HG02884 (cell line): ENCODE data around the gene CLSTN2.

ENCODE experiments used
- ATAC-seq: cut with Tn5 transposase; IDR thresholded peaks from one replicate; pipeline ENCODE4 v1.9.1; 2021; ENCODE audit warnings: mild to moderate bottlenecking, moderate library complexity; ENCODE audit not compliant: unreplicated experiment

Gene CLSTN2

DNA sequence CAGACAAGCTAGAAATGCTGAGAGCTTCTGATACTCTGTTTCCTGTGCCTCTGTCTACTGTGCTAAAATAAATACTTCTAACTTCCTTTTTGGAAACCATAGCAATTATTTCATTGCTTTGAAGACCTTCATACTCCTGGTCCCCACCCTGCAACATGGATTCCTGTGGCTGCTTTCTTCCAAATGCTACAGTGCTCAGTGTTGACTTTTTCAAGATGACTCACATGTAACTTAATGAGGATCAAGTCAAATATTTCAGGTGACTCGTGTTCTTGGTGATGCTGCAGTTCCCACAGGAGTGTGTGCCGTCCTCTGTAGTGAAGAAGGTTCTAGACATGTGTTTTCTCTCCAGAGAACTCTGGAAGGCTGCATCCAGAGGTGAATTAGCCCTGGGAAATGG is 288.6 kb downstream of the CLSTN2 start:
- no peak for ATAC-seq

DNA sequence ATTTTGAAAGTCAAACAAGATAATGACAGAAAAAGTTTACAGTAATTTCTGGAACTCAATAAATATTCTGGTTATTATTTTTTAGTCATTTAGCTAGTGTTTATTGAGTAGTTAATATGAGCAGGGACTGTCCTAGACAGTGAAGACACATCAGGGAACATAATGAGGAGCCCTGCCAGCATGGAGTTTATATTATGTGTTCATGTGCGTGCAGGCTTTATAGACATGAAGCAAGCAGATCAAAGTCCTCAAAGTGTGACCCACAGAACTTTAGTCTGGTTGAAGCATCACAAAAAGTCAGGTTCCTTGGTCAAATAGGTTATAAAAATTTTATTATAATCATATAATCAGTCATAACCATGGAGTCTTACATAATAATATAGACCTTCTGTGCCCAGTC is 289.3 kb downstream of the CLSTN2 start:
- ATAC-seq: no peak

DNA sequence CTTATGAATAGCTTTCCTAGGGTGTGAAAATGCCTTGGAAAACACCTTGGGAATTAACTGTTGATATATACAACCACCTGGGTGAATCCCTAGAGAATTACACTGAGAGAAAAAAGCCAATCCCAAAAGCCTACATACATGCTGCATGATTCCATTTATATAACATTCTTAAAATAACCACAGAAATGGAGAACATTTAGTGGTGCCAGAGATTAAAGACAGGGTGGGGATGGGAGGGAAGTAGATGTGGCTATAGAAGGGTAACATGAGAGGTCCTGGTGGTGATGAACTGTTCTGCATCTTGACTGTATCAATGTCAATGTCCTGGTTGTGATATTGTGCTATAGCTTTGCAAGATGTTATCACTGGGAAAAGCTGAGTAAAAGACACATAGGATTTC is 291.0 kb downstream of the CLSTN2 start:
- ATAC-seq: no peak

DNA sequence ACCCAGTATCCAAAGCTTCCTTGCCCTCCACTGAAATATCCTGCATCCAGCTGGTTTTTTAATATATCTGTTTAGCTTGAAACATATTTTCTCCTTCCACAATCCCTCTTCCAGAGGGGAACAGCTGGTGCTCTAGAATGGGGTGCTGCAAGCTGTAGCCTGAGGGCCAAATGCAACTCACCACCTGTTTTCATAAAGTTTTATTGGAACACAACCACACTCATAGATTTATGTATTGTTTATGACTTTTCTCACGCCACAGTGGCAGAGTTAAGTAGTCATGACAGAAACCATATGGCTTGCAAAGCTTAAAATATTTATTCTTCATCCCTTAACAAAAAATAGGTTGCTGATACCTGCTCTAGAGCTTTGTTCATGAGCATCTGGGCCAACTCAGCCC is 298.7 kb downstream of the CLSTN2 start:
- ATAC-seq: no peak

DNA sequence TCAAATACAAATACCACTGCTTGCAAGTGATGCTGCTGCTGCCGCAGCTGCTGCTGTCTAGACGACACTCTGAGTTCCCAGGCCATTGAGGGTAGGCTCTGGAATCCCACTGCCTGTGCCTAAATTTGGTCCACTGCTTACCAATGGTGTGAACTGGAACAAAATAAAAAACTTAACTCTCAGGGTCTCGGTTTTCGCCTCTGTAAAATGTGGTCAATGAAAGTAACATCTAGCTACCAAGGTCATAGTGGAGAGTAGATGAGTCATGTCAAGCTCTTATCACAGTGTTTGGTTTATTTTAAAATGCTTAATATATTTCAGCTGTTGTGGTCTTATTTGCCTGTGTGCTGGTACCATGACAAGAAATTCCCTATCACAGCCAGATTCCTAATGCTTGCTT is 299.3 kb downstream of the CLSTN2 start:
- no peak for ATAC-seq

DNA sequence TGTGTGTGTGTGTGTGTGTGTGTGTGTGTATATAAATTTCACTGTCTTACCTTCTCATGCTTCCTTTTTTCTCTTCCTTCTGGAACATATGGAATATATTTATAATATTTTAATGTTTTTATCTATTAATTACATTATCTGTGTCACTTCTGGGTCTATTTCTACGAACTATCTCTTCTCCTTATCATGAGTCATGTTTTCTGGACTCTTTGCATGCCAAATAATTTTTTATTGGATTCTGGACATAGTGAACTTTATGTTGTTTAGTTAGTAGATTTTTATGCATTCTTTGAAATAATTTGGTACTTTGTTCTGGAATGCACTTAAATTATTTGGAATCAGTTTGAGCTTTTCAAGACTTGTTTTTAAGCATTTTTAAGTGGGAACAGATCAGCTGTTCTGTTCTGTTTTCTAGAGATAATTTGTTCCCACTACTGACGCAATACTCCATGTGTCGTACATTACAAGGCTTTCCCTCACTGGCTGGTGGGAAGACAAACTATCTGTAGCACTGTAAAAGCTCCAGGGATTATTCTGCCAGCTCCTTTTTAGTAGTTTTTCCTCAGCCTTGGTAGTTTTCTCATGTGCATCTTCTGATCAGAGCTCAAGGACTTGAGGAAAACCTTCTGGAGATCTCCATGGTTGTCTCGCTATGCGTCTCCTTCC is 302.0 kb downstream of the CLSTN2 start:
- ATAC-seq: no peak

DNA sequence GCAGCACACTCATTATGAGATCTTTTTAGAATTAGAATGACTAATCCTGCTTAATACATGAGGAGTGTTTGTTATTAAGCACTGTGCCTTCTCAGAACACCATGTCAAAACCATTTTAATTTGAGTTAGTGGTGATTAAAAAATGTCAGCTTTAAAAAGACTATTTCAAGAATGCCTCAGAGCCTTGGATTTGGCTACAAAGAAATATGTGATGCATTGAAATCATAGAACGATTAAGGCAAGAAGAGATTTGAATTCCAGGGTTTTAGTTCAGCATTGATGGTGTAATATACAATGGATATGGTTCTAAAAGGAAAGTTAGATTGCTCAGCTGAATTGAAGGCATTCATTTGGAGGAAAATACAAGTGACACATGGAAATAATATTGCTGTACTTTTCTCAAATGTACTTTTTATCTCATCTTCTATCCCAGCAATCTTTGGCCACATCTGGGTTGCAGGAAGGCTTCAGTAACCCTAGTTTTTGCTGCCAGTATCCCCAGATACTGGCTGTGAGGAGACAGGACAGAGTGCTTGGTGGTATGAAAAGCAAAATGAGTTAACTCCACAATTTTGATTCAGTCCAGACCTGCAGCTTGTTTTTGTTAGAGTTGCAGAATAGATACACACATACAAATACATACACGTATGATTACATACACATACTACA is 303.8 kb downstream of the CLSTN2 start:
- no peak for ATAC-seq

DNA sequence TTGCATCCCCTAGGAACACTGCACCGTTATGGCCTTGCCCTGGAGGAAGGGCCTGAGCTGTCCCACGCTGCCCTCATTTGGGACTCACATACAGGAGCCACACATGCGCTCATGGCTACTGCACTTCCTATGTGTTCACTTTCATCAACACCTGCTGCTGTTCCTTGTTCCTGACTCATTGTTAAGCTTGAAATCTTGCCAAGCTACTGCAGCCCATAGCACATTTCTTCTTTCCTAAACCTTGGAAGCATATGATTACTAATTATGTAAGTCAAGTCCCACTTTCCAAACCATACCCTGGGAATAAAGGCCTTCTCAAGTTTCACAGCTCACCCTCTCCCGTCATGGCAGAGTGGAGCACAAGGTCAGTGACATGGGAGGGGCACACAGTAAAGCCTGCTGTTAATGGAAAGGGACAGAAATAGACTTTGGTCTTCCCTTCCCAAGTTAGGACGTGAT is 307.9 kb downstream of the CLSTN2 start:
- ATAC-seq: no peak

DNA sequence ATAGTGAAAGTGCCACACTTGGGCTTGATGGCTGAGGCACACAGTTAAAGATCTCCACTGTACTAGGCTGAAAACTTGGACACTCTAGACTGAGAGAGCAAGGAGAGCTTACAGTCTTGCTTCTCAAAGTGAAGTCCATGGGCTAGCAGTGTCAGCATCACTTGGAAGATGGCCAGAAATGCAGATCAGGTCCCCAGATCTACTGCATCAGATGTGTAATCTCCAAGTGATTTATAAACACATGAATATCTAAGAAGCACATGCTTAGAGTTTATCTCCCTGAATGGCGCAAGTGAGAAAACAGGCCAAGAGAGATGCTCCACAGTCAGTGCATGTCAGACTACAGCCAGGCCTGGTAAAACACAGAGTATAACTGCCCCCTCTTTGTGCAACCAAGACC is 308.6 kb downstream of the CLSTN2 start:
- ATAC-seq: no peak

DNA sequence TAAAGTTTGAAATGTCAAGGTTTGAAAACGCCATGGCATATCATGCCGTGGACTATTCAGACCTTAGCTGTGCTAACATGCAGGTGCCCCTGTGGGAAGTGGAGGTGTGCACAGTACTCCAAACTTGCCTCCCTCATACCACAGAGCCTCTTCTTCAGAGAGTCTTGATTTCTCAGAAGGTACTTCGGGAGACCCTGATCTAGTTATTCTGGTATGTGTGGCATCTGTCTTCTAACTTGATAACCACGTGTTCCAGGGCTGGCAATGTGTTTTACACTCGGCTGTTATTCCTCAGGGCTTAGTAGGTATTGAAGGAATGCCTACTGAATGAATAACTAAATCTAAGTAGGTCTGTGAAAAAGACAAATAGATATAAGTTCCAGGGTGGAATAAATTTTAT is 309.9 kb downstream of the CLSTN2 start:
- ATAC-seq: no peak

DNA sequence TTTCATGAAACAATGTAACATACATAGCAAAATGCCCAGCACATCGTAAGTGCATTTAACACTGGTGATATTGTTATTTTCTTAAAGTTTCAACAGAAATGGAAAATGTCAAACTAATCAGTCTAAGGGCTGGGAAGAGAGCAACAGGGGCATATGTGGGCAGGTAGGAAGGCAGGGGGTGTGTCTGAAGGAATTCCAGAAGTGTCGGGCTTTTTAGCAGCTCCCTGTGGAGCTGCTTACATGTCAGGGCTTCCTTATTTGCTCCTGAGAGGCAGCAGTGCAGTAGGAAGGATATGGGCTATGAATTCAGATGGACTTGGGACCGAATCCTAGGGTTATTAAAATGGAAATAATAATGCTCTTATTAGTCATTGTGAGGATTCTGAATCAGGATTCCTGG is 311.6 kb downstream of the CLSTN2 start:
- no peak for ATAC-seq

DNA sequence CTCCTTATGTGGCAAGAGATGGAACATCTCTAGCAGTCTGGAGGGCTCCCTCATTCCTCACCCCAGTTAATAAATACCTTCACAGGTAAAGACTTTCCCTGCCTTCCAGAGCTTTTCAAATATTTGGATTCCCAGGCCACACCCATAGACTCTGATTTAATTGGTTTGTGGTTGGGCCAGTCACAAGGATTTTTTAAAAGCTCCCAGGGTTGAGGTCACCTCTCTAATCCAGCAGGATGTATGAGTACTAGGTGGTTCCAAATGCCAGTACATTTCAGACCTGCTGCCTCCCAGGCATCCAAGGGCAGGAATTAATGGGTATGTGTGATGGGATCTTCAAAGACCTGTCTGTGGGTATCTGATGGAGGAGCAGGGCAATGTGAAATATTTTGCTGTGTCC is 312.8 kb downstream of the CLSTN2 start:
- ATAC-seq: no peak

DNA sequence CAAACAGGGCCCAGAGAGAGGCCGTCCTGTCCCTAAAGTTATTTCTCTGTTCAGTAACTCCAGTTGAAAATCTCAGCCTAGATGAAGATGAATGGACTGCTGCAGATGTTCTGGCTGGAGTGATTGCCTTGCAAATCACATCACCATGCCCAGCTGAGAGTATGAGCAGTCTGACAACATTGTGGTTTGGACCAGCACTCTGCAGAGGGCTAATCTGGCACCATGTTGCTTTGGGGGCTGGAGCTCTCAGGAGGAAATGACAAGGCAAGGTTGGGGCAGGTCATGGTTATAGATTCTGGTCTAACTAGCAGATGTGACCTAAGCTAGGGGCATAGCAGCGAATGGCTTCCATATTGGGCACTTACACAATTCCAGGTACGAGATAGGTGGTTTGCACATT is 314.2 kb downstream of the CLSTN2 start:
- ATAC-seq: no peak

DNA sequence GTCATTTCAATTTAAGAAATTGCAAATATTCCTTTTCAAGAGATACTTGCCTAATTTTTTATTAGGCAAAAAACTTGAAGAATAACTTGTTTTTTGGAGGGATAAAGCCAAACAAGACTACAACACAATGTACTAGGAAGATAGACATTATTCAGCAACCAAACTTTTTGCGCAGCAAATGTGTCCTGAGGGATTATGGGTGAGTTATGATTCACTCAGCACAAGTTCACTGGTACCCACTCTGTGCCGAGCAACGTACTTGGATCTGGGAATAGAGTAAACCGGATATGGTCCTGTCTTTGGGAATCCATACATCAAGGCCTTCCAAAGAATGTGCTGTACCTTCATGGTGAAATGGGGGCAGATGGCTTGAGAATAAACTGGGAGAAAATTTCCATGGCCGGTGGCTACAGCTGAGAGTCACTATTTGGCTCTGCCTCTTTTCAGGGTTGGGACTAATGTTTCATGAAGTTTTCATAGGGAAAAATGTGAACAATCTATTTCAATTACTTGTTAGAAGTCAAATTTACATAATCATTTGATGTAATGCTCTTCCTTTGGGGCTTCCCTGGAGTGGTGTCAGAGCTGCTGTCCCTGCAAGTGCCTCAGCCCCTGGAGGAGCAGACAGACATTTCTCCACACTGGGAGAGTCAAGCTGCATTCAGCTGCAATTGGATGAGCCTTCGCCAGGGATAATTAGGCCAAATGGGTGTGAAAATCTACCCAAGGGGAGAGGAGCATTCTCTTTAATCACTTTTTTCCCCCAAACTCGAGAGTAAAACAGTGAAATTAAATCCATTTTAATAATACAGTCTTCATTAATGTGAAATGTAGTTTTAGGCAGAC is 315.2 kb downstream of the CLSTN2 start:
- ATAC-seq: no peak

DNA sequence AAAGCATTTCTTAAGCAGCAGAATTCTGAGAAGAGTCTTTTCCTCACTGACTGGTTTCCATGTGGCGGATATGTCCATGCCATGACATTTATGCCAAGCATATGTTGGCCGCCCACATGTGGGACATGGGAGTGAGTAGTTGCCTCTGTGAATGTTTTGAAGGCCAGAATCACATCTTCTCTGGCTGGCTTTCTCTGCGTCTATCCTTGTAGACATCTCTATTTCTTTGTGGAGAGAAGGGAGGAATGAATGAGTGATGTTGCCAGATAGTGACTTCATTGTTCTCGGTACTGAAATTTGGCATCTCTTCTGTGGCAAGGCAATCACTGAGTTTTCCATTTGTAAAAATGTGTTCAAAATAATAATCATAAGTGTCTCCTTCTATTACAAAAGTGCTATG is 316.0 kb downstream of the CLSTN2 start:
- no peak for ATAC-seq

DNA sequence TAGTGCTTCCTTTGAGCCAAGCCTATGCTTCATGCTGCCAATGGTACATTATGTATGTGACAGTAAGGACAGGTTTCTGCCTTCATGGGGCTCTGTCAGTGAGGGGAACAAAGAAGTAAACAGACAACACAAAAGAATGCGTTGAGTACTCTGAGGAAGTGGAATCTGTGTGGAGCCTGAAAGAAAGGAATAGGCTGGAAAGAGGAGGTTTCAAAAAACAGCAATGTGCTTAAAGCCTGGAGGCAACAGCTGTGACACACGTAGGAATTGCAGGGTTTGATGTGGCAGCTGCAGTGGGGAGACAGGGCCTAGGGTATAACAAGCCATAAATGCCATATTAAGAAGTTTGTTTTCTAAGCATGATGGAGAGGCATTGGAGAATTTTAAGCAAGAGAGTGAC is 316.7 kb downstream of the CLSTN2 start:
- ATAC-seq: no peak

DNA sequence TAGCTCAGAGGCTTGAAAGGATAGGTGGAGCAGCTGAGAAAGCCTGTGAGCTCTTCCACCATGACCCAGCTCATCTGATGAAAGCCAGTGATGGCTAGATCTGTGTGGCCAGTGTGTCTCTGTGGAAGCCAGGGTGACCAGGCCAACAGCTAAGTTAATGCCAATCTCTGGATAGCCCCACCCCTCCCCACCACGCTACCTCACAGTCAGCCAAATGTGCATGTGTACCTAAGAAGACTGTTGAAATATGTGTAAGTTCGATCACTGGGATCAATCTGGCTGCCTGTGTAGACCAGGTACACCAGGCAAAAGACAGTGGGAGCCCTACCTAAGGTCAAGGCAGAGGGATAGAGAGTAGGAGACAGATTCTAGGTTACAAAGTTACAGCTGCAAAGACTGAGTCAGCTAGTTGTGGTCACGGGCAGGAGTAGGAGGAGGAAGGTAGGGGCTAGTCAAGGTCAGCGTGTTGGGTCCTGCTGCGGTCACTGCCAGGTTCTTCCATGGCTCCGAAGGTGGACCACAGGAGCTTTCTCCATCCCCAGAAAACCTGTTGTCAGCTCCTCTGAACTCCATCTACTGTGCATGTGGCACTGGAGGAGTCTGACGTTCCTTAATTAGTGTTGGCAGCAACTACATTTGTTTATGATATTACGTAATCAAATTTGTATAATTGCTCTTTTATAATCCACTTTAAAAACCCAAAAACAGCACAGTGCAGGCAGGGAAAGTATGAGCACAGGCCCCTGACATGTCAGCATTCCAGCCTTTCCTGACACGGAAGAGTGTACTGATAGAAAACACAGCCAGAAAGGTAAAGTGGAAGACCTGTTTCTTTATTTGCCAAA is 318.0 kb downstream of the CLSTN2 start:
- no peak for ATAC-seq

DNA sequence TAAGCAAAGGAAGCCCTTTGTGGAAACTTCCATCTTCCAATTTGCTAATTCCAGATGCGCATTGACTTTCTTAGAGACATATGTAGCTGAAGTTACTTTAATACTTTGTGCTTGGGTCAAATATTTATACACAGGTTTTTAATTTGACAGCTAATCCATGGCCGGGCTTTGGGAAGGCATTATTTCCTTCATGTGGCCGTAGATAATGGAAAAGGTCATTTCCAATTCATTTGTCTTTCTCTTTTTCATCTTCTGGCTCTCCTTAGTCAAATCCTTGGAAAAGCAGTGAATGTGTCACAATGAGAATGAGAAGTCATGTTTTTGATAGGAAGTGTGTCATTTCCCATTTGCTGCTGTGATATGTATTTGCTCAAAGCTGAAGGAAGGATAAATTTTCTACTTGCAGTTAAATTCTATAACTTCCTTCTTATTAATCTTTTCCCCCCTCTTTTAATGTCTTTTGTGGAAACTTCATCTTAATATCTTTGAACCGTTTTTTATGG is 323.3 kb downstream of the CLSTN2 start:
- no peak for ATAC-seq

DNA sequence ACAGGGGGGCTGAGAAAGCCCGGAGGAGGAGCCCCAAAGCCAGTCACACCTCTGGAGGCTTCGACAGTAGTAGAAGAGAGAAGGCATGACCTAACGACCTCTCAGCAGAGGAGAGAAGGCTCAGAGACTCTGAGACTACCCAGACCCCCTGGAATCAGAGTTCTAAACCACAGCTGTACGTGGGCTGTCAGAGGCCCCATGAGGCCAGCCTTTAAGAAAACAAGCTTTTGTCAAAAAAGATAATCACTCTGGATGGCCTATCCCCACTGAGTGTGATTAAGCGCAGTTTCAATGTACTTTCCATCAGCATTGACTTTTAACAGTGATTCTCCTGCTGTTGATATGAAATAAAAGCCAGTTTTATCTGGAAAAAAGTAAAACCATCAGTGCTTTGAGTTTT is 330.3 kb downstream of the CLSTN2 start:
- no peak for ATAC-seq

DNA sequence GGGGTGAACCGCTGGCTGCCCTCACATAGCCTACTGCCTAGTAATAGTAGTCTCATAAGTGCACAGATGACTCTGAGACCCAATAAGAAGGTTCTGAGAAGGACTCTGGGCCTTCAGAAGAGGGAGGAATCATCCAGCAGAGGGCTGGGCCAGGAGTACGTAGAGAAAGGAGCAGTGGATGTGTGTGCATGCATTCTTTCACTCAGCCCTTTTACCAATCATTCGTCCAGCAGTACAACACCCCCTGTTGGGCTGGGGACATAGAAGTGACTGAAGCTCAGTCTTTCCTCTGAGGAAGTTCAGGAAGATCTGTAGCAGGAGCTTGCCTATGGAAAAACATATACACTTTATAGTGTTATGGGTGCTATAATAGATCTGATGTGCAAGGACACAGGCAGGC is 333.1 kb downstream of the CLSTN2 start:
- ATAC-seq: no peak

DNA sequence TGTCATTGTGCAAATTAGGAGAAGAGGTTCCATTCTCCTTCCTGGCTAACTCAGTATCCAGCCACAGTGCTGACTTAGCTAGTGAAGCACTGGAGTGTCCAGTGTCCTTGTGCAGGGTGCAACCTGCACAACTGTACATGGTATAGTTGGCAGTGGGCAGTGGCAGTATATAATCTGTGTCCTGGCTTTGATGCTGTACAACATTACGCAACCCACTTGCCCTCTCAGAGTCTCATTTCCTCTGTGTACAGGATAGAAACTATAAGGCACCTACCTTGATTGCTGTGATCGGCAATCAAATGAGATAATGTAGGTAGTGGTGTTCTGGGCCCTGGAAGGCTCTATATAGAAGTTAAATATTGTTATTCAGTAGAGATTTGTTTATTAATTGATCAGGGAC is 333.6 kb downstream of the CLSTN2 start:
- no peak for ATAC-seq
